Raji (cell line): ENCODE results near the gene TMEFF2.

Source experiments
- POLR2A ChIP-seq: IDR thresholded peaks from 2 replicates; pipeline ENCODE4 v1.6.1; 2011; ENCODE audit warnings: low read depth, low read length, control low read depth; ENCODE audit not compliant: insufficient read depth

The TMEFF2 gene

GRCh38 chr2:192064459-192064858, 130.3 kb downstream of the TMEFF2 start:
- no peak for TF ChIP-seq POLR2A

GRCh38 chr2:192060161-192060560, 134.6 kb downstream of the TMEFF2 start:
- no peak for TF ChIP-seq POLR2A

- TF ChIP-seq POLR2A: no peak
Measured at GRCh38 chr2:192059266-192059665, 135.5 kb downstream of the TMEFF2 start.

GRCh38 chr2:192053921-192054320, 140.8 kb downstream of the TMEFF2 start:
- TF ChIP-seq POLR2A: no peak

GRCh38 chr2:192051533-192051932, 143.2 kb downstream of the TMEFF2 start:
- no peak for TF ChIP-seq POLR2A

- TF ChIP-seq POLR2A: no peak
Measured at GRCh38 chr2:192049362-192049761, 145.4 kb downstream of the TMEFF2 start.

GRCh38 chr2:192047315-192048107, 147.2 kb downstream of the TMEFF2 start:
- no peak for TF ChIP-seq POLR2A

DNA sequence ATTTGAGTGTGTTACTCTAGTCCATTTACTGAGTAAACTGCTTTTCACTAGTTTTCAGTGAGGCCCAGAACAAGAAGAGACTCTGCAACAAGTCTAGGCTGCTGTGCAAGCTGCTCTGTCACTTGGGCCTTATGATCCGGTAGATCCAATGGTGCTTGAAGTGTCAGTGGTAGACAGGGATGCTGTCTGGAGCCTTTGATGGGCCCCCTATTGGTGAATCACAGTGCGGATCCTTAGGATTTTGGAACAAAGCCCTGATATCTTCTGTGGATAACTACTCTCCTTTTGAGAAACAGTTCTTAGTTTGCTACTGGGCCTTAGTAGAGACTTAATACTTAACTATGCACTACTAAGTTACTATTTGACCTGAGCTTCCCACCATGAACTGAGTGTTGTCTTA, 150.2 kb downstream of the TMEFF2 start:
- no peak for TF ChIP-seq POLR2A

DNA sequence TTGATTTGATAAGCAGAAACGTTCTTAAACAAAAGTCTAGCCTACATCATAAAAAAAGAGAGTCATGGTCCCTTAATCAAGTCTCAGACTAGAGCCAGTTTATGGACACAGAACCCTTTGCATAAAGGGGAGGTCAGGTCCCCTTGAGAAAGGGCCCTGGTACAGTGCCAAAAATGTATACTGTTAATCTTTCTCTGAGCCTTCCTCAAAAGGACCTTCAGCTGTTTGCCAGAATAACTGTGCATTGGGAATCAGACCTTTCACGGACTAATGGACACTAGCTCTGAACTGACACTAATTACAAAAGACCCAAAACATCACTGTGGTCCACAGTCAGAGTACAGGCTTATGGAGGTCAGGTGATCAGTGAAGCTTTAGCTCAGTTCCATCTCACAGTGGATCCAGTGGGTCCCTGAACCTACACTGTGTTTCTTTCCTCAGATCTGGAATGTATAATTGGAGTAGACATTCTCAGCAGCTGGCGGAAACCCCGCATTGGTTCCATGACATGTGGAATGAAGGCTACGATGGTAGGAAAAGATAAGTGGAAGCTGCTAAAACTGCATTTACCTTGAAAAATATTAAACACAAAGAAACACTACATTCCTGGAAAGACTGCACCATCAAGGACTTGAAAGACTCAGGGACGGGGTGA, 151.4 kb downstream of the TMEFF2 start:
- TF ChIP-seq POLR2A: no peak

- TF ChIP-seq POLR2A: no peak
Measured at GRCh38 chr2:192042126-192042525, 152.6 kb downstream of the TMEFF2 start.

- TF ChIP-seq POLR2A: no peak
Measured at GRCh38 chr2:192038110-192038509, 156.6 kb downstream of the TMEFF2 start.

DNA sequence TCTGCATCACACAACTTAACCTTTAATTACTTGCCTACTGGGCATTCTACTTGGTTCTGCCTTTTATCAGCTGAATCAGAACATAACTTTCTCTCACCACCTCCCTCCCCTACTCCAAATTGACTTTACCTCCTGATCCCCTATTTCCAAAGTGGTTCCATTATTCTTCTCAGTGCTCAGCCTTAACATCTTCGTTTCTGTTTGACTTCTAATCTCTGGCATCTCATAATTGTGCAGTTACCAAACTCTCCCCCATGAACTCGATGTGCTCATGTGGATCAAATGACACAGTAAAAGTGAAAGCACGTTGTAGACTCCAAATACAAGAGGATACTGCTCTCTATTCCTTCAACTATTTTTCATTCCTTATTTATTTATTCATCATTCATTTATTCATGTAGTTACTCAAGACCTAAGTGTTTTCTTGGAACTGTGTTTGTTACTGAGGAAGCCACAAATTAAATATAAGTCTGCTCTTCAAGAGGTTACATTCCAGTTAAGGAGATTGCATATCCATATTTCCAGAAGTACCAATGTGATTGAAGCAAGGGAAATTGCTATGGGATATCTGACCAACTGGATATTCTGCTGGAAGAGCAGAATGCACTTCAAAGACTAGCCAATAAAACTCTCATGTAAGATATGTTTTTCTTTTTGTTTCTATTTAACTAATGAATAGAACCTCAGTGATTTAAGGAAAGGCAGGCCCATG, 158.8 kb downstream of the TMEFF2 start:
- no peak for TF ChIP-seq POLR2A

DNA sequence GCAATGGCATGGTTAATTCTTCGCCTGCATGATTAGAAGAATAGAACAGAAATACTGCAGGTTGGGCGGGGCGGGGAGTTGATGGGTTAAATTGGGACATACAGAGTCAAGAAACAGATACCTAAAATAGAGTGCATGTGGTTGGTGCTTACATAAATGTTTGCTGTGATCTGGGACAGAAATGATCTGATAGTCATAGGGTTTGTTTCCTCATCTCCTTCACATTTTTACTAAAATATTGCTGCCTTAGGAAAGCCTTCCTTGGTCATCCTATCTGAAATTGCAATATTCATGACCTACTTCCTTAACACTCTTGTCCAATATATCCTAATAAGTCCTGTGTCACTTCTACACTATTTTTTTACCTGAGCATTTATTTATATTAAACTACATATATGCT, 163.9 kb downstream of the TMEFF2 start:
- no peak for TF ChIP-seq POLR2A

GRCh38 chr2:192030289-192030688, 164.4 kb downstream of the TMEFF2 start:
- TF ChIP-seq POLR2A: no peak

GRCh38 chr2:192029089-192029488, 165.6 kb downstream of the TMEFF2 start:
- no peak for TF ChIP-seq POLR2A

- no peak for TF ChIP-seq POLR2A
Measured at GRCh38 chr2:192026825-192027120, 168.0 kb downstream of the TMEFF2 start.
